ENCODE data around the gene PHTF2.
"Not testable (repeated sequence)": the region's sequence is repeated elsewhere in the genome, so short reads cannot be mapped to it uniquely, and the experiment has no call there.

PHTF2 gene

GRCh38 chr7:77989981-77990566 lies 191.5 kb downstream of the PHTF2 start:
- peak; percentile 5 for DNase-seq (ENCODE audit: low spot score)

GRCh38 chr7:77991656-77992055 lies 193.1 kb downstream of the PHTF2 start:
- DNase-seq (ENCODE audit: low spot score), result no peak

- no peak for DNase-seq (ENCODE audit: low spot score)
Measured at GRCh38 chr7:77993838-77994237, 195.3 kb downstream of the PHTF2 start.

- DNase-seq (ENCODE audit: low spot score), result no peak
Measured at GRCh38 chr7:77995717-77996116, 197.1 kb downstream of the PHTF2 start.

GRCh38 chr7:77999168-77999567 lies 200.6 kb downstream of the PHTF2 start:
- not testable (repeated sequence) for DNase-seq (ENCODE audit: low spot score)

- DNase-seq (ENCODE audit: low spot score), result no peak
Measured at GRCh38 chr7:78002021-78002420, 203.4 kb downstream of the PHTF2 start.

GRCh38 chr7:78002715-78003114 lies 204.1 kb downstream of the PHTF2 start:
- DNase-seq (ENCODE audit: low spot score), result no peak

GRCh38 chr7:78006063-78006755 lies 207.6 kb downstream of the PHTF2 start:
- DNase-seq (ENCODE audit: low spot score), result no peak
